ENCODE measurements around the gene AP1S2.
"Not testable (repeated sequence)": the region's sequence is repeated elsewhere in the genome, so short reads cannot be mapped to it uniquely, and the experiment has no call there.

Gene AP1S2

DNA sequence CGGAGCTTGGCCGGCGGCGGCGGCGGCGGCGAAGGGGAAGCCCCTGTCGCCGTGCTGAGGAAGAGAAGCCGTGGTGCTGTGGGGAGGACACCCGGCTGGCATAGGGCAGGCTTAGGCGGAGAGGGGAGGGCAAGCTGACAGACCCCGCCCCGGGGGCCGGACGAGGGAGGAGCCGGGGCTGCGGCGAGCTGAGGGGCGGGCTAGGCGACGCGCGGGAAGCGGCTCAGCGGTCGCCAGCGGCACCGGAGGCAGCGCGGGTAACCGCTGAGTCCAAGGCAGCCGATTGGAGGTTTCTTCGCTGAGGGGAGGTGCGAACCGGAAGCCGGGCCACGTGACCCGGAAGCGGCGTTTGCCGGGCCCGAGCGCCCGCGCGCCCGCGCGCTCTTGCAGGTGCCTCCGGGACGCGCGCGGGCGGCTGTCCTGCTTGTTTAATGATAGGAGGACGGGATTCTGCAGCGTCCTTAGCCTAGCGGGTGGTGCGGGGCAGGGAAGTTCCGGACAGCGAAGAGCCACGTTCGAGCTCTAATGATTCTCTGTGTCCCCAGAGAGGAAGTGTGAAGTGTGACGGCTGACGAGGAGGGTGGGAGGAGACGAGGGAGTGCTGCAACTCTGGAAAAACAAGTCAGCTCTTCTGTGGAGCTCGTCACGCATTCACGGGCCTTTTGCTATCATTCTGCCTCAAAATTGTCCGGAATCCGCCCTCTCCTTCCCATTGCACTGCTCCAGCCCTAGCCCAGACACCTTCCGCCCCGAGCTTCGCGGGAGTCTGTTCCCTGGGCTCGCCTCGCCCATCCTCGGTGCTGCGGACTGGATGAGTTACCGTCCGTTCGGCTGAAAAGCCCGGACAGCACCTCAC, at the start of gene AP1S2:
TSS of gene AP1S2 (minus strand) at position 102 of the 856 bp plus-strand sequence. CDS start 2,289 bp downstream, outside the sequence.
- peak; percentile 98 for DNase-seq

- no peak for DNase-seq
These were observed 48.6 kb upstream of the AP1S2 start for GRCh38 chrX:15903186-15903681.

DNA sequence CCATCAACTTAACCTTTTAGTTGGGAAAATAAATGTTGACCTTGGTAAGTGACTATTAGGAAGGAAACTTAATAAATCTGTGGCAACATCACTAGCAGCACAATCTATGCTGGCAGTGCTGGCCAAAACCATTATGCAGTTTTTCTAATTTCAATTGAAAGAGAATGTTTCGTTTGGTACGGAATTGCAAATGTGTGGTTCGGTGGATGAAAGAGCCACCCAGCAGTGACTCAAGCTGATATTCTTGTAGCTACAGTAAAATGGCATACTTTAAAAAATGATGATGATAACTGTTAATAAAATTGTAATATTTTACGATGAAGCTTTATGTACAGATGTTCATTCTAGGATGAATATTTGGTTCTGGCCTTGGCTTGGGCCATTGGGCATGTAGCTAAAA, 40.7 kb upstream of the AP1S2 start:
- no peak for DNase-seq

GRCh38 chrX:15894724-15895123, 40.1 kb upstream of the AP1S2 start:
- DNase-seq, result no peak

DNA sequence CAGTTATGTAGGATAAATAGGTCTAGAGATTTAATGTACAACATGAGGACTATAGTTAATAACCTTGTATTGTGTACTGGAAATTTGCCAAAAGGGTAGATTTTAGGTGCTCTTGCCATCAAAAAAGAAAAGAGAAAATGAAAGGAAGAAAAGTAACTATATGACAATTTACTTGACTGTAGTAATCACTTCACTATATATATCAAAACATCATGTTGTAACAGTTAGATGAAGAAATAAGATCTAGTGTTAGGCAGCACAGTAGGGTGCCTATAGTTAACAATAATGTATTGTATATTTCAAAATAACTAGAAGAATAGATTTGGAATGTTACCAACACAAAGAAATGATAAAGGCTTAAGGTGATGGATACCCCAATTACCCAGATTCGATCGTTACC, 35.9 kb upstream of the AP1S2 start:
- DNase-seq, result no peak

- DNase-seq, result no peak
These were observed 33.4 kb upstream of the AP1S2 start for GRCh38 chrX:15888062-15888461.

DNA sequence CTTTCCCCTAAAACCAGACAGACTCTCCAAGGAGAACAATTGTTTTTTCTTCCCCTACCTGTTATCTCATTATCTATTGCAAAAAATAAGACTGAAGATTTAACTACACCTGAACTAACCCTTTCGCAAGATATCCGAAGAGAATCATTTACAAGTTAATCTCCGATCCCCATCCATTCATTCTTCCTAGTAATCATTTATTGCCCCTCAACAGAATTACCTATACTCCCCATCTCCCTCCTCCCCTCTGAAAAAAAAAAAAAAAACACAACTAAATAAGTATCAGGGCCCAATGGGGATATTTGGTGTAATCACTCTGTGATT, 28.9 kb upstream of the AP1S2 start:
- no peak for DNase-seq

DNA sequence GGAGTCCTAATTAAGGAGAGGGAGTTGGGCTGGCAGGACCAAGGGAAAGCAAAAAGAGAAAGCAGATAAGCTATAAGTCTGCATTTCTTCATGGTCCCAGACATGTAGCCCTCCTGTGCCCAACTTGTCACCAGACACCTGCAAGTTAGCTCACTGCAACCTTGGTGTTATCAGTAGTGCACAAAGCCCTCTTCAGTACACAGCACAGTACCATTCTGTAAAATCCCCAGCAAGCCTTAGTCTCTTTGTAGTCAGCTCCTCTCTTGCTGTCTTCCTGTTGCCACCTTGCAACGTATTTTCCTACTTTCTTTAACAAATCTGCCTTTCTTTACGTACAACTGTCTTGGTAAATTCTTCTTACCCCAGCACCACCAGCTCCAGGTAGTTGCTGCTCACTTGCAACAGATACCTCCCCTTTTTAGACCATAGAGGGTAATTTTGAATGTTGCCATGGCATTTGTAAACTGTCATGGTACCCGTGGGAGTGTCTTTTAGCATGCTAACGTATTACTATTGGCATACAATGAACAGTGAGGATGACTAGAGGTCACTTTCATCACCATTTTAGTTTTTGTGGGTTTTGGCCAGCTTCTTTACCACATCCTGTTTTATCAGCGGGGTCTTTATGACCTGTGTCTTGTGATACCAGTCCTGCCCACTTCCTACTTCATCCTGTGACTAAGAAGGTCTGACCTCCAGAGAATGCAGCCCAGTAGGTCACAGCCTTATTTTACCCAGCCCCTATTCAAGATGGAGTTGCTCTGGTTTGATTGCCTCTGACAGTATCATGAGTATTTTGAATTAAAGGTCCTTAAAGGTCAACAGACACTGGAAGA, 28.3 kb upstream of the AP1S2 start:
- DNase-seq, result no peak

DNA sequence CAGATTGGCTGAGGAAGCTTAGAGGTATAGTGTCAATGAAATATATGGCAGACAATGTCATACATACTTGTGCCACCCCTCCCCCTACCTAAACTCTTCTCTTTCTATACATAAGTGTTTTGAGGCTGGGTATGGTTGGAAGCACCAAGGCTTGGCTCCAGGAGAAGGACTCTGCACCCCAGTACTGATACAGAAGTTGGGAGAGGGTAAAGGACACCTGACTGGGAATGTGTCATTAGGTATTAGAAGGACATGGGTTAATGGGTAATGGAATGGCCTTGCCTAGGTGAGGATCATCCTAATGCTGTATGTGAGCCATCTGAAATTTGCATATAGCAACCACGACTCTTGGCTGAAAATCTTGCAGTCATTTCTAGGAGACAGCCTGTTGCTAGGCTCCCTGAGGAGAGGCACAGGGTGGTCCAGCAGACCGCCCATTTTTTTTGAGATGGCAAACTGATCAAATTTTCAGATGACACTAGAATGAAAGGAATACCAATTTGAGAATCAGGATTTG, 26.8 kb upstream of the AP1S2 start:
- no peak for DNase-seq

- DNase-seq, result not testable (repeated sequence)
These were observed 23.3 kb upstream of the AP1S2 start for GRCh38 chrX:15877914-15878313.

DNA sequence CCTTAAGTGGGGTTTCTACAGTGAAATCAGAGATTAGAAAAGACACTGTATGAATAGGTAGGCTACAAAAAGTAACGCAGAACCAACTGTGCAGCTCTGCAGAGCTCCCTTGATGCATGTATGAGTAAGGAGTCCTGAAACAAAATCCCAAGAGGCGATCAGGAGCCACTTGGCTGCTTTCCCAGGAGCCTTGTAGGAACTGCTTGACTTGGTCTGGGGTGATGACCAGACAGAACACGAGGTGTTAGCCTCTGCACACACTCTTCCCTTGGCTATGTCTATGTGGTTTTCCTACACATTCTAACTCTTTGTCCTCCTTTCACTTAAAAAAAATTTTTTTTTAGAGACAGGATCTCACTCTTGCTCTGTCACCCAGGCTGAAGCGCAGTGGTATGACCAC, 22.8 kb upstream of the AP1S2 start:
- no peak for DNase-seq

- no peak for DNase-seq
These were observed 20.1 kb upstream of the AP1S2 start for GRCh38 chrX:15874672-15875071.

DNA sequence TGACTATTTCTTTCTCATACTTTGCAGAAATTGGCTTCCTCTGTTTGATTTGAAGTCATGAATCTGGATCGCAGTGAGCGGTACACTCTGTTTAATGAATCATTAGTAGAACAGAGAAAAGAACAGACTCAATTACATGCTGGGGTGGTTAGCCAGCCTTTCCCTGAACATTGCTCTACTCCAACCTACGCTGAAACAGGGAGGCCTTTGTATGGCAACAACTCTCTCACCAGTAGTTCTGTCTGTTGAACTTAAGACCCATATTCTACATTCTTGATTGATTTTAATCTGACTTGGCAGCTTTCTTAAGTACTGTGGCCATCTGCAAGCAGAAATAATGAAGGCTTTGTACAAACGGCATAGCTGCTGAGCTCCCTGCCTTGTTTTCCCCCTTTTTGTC, 19.0 kb upstream of the AP1S2 start:
- DNase-seq, result no peak

DNA sequence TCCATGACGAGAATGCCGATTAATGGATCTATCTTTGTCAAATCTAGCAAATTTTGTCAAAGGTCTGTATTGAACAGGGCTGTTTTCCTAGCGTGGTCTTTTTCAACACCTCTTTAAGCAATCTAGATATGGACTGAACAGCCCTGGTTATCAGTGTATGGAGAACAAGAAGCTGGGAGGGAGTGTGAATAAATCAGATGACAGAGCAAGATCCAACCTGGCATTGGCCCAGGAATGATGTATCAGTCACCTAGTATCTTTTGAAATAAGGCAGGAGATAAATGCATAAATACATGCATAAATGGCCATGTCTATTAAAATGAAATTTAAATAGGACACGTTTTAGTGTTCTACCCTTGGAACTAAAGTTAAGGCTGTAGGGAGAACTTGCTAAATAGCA, 15.7 kb upstream of the AP1S2 start:
- DNase-seq, result no peak

DNA sequence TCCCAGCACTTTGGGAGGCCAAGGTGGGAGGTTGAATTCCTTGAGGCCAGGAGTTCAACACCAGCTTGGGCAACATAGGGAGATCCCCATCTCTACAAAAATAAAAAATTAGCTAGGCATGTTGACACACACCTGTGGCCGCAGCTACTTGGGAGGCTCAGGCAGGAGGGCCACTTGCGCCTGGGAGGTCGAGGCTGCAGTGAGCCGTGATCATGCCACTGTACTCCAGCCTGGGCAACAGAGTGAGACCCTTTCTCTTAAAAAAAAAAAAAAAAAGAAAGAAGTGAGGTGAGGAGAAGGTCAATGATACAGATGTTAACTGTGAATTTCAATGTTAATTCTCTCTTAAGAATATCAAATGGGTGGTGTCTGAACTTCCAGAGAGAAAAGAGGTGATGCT, 15.1 kb upstream of the AP1S2 start:
- no peak for DNase-seq

- DNase-seq, result no peak
These were observed 11.5 kb upstream of the AP1S2 start for GRCh38 chrX:15866147-15866546.

GRCh38 chrX:15864629-15865028, 10.0 kb upstream of the AP1S2 start:
- DNase-seq, result no peak

- no peak for DNase-seq
These were observed 9.4 kb upstream of the AP1S2 start for GRCh38 chrX:15864023-15864422.

DNA sequence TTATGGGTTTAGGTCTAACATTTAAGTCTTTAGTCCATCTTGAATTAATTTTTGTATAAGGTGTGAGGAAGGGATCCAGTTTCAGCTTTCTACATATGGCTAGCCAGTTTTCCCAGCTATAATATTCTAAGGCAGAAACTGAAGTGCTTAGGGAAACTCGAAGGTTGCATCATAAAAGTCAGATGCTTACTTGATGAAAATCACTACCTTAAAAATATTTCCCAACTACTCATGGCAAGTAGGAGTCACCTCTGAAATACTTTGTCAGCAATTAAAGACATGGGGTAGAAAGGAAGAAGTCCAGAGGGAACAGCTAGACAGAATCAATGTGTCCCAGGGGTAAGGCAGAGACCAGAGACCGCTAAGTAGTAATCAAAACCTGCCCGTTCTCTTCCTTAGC, 6.3 kb upstream of the AP1S2 start:
- no peak for DNase-seq

DNA sequence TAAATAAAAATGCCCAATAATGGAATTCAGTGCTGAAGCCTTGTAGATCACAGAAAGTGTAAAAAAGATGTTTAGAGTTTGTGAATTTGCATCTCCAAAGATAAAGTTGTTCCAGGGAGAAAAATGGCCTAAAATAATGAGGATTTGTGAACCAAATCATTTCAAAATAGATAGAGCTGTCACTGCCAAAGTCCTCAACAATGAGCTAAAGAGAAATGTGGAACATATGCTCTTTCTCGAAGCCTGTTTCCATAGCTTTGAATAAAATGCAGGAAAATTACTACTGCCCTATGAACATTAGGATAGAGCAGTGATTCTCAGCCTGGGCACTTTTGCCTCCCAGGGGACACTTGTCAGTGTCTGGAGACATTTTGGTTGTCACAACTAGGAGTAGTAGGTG, 3.4 kb upstream of the AP1S2 start:
- no peak for DNase-seq

- no peak for DNase-seq
These were observed 2.0 kb upstream of the AP1S2 start for GRCh38 chrX:15856636-15857035.

DNA sequence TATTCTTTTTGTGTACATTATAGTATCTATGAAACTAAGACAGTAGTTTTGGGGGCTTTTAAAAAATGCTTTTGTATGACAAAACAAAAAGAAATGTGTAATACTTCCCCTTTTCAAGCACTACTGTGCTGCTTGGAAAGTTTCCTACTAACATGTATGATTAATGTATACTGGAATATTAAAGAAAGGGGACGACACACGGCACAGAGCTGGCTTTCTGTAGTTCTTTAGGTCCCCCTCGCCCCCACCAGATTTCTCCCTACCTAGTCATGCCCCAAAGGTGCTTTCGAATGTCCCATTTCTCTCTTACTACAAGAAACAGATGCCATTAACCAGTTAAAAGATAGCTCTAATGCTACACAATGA, 1.6 kb upstream of the AP1S2 start:
- no peak for DNase-seq

DNA sequence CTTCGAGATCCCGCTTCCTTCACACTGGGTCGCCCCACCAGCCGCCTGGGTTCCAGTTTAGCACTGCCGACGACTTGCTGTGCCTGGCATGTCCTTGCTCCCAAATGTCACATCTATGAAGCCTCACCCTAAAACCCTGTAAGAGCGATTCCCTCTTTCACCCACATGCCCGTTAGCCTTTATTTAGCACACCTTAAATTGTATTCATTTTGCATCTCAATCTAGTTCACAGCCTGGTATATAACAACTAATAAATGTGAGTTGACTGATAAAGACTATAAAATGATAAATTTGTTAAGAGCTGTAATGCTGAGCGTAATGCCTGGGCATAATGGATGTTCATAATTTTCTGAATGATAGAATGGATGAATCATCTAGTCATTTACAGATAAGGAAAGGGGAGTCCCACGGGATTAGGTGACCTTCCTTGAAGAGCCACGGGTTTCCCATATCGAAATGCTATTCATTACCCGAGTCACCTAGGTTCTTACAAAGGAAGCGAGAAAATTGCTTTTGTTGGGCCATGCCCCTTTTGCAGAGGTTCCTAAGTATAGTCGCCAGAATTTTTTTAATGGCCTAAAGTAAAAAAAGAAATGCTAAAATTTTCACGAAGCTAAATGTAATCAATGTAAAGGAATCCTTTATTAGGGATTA, 1.1 kb upstream of the AP1S2 start:
- DNase-seq, result no peak

Data from activated CD8-positive, alpha-beta memory T cell treated with anti-CD3 and anti-CD28 coated beads, Interleukin-2, amount 50 U/mL, for 4 hours (primary cell).